ENCODE data around the gene HSPA8.
"Not testable (repeated sequence)": the region's sequence is repeated elsewhere in the genome, so short reads cannot be mapped to it uniquely, and the experiment has no call there.

HSPA8 gene

DNA sequence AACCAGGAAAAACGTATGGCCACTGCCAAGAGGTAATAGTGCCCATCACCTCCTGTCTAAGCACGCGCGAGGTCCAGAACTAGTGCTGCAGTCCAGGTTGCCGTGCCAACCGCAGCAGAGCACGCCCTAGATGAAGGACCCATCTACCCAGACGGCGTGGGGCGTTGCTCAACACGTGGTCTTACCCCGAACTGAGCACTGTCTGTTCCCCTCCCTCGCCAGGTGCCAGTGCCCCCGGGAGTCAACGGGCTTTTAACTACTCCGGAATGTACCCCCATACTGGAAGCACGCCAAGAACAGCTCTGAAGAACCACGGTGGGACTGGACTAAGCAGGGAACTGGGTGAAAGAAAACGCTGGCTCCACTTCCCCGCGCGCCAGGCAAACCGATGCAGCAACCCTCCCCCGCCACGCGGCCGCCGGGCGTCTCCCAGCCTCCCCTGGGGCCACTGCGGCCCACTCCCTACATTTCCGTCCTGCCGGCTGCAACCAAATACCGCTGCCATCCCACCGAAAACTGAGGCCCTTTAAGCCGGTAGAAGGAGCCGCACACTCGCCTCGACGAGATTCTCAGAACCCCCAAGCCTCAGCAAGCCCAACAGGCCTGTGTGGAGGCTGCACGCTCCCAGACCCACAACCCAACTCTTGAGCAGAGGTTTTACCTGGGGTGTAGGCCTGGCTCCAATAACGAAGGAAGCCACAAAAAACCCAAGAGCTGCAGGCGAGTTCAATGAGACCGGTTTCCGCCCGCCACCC, at the start of gene HSPA8:
Gene HSPA8 (minus strand): TSS at position 734 of the 755 bp plus-strand sequence. CDS start 812 bp downstream, outside the sequence.
- no peak for DNase-seq (ENCODE audit: low spot score)

GRCh38 chr11:123111465-123111864, 49.5 kb upstream of the HSPA8 start:
- DNase-seq (ENCODE audit: low spot score), result peak; percentile 56

DNA sequence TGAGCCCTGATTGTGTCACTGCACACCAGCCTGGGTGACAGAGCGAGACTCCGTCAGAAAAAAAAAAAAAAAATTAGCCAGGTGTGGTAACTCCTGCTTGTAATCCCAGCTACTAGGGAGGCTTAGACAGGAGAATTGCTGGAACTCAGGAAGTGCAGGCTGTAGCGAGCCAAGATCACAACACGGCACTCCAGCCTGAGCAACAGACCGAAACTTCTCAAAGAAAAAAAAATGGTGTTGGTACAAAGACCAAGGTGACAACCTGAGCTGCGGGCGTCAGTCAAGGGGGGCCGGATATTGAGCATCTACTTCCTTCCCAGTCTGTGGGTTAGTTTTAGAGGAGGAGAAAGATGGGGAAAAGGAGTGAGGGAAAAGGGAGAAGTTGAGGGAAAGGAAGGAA, 48.5 kb upstream of the HSPA8 start:
- no peak for DNase-seq (ENCODE audit: low spot score)

DNA sequence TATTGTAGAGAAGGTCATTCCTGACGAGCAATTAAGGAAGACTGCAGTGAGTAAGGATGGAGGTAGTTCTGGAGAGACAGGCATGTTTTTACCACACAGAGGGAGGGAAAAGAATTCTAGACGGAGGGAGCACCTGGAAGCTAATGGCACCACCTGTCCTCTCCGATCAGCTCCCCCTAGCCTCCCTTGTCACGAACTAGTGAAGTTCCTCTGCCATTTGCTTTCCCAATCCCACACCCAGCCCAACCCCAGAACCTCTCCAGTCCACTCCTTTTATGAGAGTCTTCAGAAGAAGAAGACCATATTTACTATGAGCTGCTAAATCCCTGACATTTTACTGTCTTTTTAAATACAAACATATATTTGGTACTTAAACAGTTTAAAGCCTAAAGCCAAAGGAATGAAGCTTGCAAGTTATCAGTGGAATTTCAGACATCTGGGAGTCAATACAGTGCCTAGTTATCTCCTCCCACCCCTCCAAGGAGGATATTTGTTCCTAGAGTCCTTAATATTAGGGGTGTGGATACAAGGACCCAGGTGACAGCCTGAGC, 46.1 kb upstream of the HSPA8 start:
- no peak for DNase-seq (ENCODE audit: low spot score)

DNA sequence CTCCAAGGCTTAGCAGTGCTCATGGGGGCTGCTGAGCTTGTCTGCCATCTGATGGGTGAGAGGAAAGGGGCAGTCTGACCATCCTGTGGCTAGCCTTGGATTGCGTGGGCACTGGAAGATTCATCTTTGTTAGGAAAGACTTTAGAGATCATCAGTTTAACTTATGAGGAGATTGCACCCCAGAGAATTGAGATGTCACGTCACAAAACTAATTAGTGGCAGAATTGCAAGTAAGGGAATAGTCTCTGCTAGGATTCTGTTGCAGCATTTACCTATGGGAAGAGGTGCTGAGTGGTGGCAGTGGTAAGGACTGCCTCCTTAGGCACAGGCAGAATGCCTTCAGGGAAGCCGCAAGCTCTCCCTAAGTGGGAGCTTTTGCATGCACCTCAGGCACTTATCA, 42.8 kb upstream of the HSPA8 start:
- DNase-seq (ENCODE audit: low spot score), result no peak

DNA sequence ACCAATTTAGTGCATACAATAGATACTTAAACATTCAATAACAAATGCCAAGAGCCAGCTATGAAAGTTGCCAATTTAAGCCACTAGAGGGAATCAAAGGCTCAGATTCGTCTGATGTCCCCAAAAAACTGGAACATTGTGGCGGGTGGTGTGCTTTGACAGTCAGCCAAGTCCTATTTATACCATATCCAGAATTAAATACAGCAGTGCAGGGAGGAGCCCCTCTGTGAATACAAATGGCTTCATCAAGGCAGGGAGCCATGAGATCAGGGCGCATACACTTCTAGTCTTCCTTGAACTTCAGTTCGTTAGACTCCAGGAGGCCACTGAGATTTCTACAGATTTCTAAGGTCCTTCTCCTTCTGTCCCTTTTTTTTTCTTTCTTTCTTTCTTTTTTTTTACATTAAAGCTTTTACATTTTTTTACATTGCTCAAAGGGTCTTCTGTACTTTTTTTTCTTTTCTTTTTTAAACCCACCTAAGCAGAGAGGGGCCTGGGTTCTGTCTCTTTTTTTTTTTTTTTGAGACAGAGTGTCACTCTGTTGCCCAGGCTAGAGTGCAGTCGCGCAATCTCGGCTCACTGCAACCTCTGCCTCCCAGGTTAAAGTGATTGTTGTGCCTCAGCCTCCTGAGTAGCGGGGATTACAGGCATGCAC, 41.5 kb upstream of the HSPA8 start:
- DNase-seq (ENCODE audit: low spot score), result peak; percentile 70

DNA sequence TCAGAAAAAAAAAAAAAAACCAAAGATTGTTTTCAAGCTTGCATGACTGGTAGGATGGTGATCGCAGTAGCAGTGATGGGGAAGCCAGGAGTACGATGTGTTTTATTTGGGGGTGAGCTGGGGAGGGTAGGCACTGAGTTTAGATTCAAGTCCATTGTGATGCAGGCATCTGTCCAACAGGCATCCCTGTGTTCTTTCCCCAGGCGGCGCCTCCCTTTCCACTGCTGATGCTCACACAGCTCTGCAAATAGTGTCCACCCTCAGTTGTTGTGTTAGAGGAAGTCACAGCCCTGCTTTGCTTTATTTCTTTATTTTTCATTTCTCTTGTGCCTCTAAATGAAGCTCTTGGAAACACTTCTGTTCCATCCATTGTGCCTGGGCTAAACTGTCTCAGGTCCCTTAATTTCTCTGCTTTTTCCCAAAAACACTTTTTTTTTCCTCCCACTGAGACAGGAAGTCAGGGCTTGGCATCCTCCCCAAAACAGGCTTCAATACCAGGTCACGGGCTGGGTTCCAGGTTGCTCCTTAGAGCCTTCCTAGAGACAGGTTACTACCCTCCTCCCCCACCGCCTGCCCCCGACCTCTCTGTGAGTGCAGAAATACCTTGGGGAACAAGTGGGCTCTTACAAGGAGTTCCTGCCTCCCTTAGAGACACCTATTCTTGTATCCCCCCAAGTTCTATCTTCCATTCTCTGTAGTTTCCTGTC, 38.6 kb upstream of the HSPA8 start:
- no peak for DNase-seq (ENCODE audit: low spot score)

DNA sequence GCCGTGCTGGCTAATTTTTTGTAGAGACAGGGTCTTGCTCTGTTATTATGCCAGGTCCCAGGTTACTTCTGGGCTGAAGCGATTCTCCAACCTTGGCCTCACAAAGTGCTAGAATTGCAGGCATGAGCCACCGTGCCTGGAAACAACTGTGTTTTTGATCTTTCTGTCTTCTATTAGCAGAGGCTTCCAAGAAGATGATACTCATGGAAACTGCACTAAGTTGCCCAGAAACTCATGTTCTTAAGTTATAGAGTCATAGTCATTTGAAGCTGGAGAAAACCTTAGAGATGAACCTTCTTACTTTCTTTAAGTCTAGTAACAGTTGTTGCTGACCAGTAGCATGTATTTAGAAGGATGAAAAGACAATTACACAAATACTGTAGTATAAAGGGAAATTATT, 37.1 kb upstream of the HSPA8 start:
- DNase-seq (ENCODE audit: low spot score), result no peak

- DNase-seq (ENCODE audit: low spot score), result no peak
These were observed 31.8 kb upstream of the HSPA8 start for GRCh38 chr11:123093739-123094138.

- no peak for DNase-seq (ENCODE audit: low spot score)
These were observed 29.6 kb upstream of the HSPA8 start for GRCh38 chr11:123091506-123091905.

GRCh38 chr11:123090168-123090567, 28.2 kb upstream of the HSPA8 start:
- DNase-seq (ENCODE audit: low spot score), result not testable (repeated sequence)

DNA sequence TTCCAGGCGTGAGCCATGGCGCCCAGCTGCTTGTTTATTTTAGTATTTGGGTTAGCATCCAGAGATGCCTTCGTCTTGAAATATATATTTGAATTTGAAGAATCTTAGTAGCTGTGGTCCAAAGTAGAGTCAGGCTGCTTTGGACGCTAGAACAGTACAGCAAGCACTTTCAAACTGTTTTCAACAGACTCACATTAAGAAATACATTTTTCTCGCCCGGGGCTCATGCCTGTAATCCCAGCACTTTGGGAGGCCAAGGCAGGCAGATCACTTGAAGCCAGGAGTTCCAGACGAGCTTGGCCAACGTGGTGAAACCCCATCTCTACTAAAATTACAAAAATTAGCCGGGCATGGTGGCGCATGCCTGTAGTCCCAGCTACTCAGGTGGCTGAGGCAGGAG, 27.0 kb upstream of the HSPA8 start:
- not testable (repeated sequence) for DNase-seq (ENCODE audit: low spot score)

GRCh38 chr11:123087657-123088056, 25.7 kb upstream of the HSPA8 start:
- DNase-seq (ENCODE audit: low spot score), result not testable (repeated sequence)

- no peak for DNase-seq (ENCODE audit: low spot score)
These were observed 24.4 kb upstream of the HSPA8 start for GRCh38 chr11:123086305-123086704.

- no peak for DNase-seq (ENCODE audit: low spot score)
These were observed 23.6 kb upstream of the HSPA8 start for GRCh38 chr11:123085497-123085896.

- DNase-seq (ENCODE audit: low spot score), result no peak
These were observed 22.5 kb upstream of the HSPA8 start for GRCh38 chr11:123084454-123084853.

DNA sequence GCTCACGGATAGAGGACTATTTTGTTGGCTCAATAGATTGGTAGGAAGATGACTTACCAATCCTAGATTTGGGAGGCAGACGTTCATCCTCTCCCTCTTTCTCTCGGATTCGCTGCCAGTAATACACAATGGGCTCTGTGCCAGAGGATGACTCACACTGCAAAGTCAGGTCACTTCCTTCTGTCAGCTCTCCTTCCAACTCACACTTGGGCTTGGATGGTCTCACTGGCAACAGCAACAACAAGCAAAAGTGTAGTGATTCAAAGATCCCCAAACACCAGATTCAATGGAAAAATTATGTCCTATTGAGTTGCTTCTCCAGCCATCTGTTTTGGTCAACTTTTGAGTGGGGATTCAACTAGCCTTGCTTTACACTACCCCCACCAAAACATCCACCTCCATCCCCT, 21.7 kb upstream of the HSPA8 start:
- peak; percentile 96 for DNase-seq (ENCODE audit: low spot score)

DNA sequence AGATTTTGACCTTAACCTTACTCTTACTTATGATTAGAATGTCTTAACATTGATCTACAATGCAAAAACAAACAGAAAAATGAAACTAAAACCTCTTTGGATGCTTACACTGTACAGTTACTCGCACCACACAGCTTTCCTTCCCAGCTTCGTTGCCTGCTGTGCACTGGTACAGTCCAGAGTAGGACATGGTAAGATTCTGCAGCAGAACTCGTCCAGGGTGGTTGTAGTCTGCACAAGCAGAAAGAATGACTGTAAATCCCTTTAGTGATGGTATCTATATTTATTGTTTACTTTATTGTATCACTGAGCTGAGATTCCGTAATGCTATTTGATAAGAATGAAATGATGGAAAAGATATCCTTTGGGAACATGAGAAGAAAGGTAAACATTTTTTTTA, 21.0 kb upstream of the HSPA8 start:
- DNase-seq (ENCODE audit: low spot score), result no peak

DNA sequence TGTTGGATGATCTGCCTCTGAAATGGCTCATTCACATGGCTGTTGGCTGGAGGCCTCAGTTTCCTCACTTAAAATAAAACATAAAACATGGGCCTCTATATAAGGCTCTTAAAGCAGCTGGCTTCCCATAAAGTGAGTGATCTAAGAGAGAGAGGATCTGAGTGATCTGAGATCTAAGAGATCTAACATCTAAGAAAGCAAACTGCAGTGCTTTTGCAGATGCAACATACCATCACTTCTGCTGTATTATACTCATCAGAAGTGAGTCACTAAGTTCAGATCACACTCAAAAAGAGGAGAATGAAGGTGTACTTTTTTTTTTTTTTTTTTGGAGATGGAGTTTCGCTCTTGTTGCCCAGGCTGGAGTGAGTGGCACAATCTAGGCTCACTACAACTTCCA, 18.1 kb upstream of the HSPA8 start:
- no peak for DNase-seq (ENCODE audit: low spot score)

DNA sequence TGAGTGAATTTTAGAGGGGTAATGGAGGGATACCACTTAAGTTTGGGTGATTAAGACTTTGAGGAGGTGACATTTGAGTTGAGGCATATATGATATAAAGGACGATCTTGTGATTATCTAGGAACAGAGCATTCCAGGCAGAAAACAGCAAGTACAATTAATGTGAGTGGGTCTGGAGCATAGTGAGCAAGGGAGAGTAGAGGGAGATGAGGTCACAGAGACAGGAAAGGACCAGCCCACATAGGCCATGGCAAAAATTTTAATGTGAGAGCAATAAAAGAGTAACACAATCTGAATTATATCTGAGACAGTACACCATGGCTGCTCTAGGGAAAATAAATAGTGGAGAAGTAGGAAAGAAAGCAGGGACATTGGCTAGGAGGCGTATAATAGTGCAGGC, 14.5 kb upstream of the HSPA8 start:
- no peak for DNase-seq (ENCODE audit: low spot score)

- no peak for DNase-seq (ENCODE audit: low spot score)
These were observed 11.6 kb upstream of the HSPA8 start for GRCh38 chr11:123073343-123074057.

DNA sequence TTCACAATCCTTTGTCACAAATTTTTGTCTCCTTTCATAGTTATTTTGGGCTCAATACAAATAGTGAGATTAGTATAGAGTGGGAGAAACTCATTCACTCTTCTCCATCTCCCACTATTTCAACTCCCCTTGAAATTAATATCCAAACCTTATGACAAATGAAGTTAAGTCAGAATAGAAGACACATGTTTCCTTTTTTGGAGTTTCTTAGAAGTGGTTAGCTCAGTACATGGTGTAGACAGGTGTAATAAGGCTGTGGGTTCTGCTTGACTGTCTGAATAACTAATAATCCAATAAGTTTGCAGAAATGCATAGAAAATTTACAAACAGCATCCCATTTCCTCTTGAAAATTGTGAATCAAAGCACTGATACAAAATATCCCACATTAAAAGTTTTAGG, 10.8 kb upstream of the HSPA8 start:
- DNase-seq (ENCODE audit: low spot score), result no peak

Measured in kidney capillary endothelial cell (primary cell).